HepG2 (cell line): ENCODE results near the gene SIAH2. TPM values are rescaled to one million over a fixed set of nuclear protein-coding genes. Genes with fewer than 3 reads are reported as not detected.

Experiments
- ATAC-seq: fragments of 200-7000 bp; cut with Tn5 transposase; 3 replicates; pipeline ENCODE4 v1.9.1; 2020; ENCODE audit warnings: mild to moderate bottlenecking, moderate library complexity
- BruUV-seq: library from RNA; stranded (reverse); fragments of 400-500 nt; replicated peaks from 2 replicates; lab custom pipeline; 2021; lab: Mats Ljungman, UMichigan
- CTCF ChIA-PET: fragments of 300-600 bp; formaldehyde crosslinking; extraction: SDS; loops from one replicate; lab custom pipeline; 2021; ENCODE audit warnings: low total read pairs, inconsistent platforms, low intra/inter-chr PET ratio; lab: Yijun Ruan, JAX
- POLR2A ChIA-PET: fragments of 350-600 bp; sonication (Branson Sonifier 250); formaldehyde crosslinking; loops from one replicate; lab custom pipeline; 2020; ENCODE audit warnings: antibody characterized with exemption, inconsistent platforms; lab: Yijun Ruan, JAX
- DNase-seq: peaks from one replicate; pipeline ENCODE4 v3.0.0-alpha.2; 2015; ENCODE audit warnings: low spot score
- FAIRE-seq: peaks from 3 replicates; lab custom pipeline; 2011; peaks lifted over from hg19 to GRCh38; lab: Jason Lieb, UNC
- H2AFZ ChIP-seq: one replicate; pipeline ENCODE4 v1.6.1; 2011; ENCODE audit warnings: low read length, inconsistent platforms
- H3K27ac ChIP-seq: fragments of 300-600 bp; 3 replicates; pipeline ENCODE4 v1.8.0; 2011; ENCODE audit warnings: mixed run types, mild to moderate bottlenecking, mixed read lengths, low read length, inconsistent platforms; ENCODE audit not compliant: insufficient read depth; ENCODE audit errors: extremely low read length
- H3K27me3 ChIP-seq, 2 experiments: fragments of 200-600 bp in 1 of 2; 2 replicates in 1 of 2; 3 replicates in 1 of 2; pipeline versions ENCODE4 v1.6.0 to v1.8.0; 2011; ENCODE audit warnings: low read length in 2 of 2, mild to moderate bottlenecking in 2 of 2, moderate library complexity in 2 of 2, inconsistent platforms in 1 of 2; ENCODE audit not compliant: insufficient read depth in 2 of 2, control insufficient read depth in 1 of 2
- H3K36me3 ChIP-seq, 2 experiments: fragments of 200-600 bp in 1 of 2; replicated peaks in 1 of 2; 2 replicates in 1 of 2; 3 replicates in 1 of 2; pipeline versions ENCODE4 v1.5.1 to v1.8.0; 2011; ENCODE audit warnings: low read length in 2 of 2, inconsistent platforms in 1 of 2; ENCODE audit not compliant: insufficient read depth in 2 of 2, control insufficient read depth in 1 of 2
- H3K4me1 ChIP-seq: 2 replicates; pipeline ENCODE4 v1.5.1; 2012; ENCODE audit warnings: low read length, inconsistent platforms; ENCODE audit not compliant: insufficient read depth
- H3K4me2 ChIP-seq: 2 replicates; pipeline ENCODE4 v1.6.0; 2011; ENCODE audit warnings: low read depth, low read length, inconsistent platforms
- H3K4me3 ChIP-seq, 3 experiments: fragments of 200-600 bp in 1 of 3; sonication (generic), shearing (Covaris generic) in 1 of 3; replicated peaks in 1 of 3; 2 replicates each; pipeline ENCODE4 v1.5.1; 2011 to 2016; ENCODE audit warnings: low read length in 3 of 3, inconsistent platforms in 2 of 3, low read depth in 2 of 3, mild to moderate bottlenecking in 2 of 3, control low read depth in 1 of 3, mixed read lengths in 1 of 3; ENCODE audit not compliant: insufficient read depth in 1 of 3
- H3K79me2 ChIP-seq: one replicate; pipeline ENCODE4 v1.6.1; 2011; ENCODE audit warnings: low read length, inconsistent platforms; ENCODE audit not compliant: insufficient read depth
- H3K9ac ChIP-seq: 2 replicates; pipeline ENCODE4 v1.6.0; 2011; ENCODE audit warnings: mild to moderate bottlenecking, low read depth, low read length, inconsistent platforms; ENCODE audit not compliant: insufficient read depth
- H3K9me3 ChIP-seq: 2 replicates; pipeline ENCODE4 v1.5.1; 2012; ENCODE audit warnings: mild to moderate bottlenecking, low read length
- H4K20me1 ChIP-seq: 2 replicates; pipeline ENCODE4 v1.6.0; 2011; ENCODE audit warnings: inconsistent platforms, mild to moderate bottlenecking, low read length, moderate library complexity; ENCODE audit not compliant: insufficient read depth
- ADNP ChIP-seq: sonication (generic); formaldehyde crosslinking; IDR thresholded peaks from 2 replicates; pipeline ENCODE4 v1.4.0; 2020; ENCODE audit warnings: missing genetic modification reagents
- ATRX ChIP-seq: sonication (generic); formaldehyde crosslinking; IDR thresholded peaks from 2 replicates; pipeline ENCODE4 v1.4.0; 2020; ENCODE audit warnings: missing genetic modification reagents, borderline replicate concordance
- BORCS8-MEF2B ChIP-seq: sonication (generic); formaldehyde crosslinking; IDR thresholded peaks from 2 replicates; pipeline ENCODE4 v1.8.0; 2022; ENCODE audit warnings: mild to moderate bottlenecking, missing genetic modification reagents
- HNF4A ChIP-seq: sonication (generic); formaldehyde crosslinking; IDR thresholded peaks from 2 replicates; pipeline ENCODE4 v1.4.0; 2020; ENCODE audit warnings: missing genetic modification reagents
- HOXA7 ChIP-seq: sonication (generic); formaldehyde crosslinking; IDR thresholded peaks from 2 replicates; pipeline ENCODE4 v1.8.1; 2022; ENCODE audit warnings: mild to moderate bottlenecking, missing genetic modification reagents, moderate library complexity
- MED8 ChIP-seq: sonication (generic); formaldehyde crosslinking; IDR thresholded peaks from 2 replicates; pipeline ENCODE4 v1.8.1; 2023; ENCODE audit warnings: mild to moderate bottlenecking, missing genetic modification reagents; ENCODE audit not compliant: insufficient replicate concordance
- MYC ChIP-seq: sonication (generic); formaldehyde crosslinking; IDR thresholded peaks from 2 replicates; pipeline ENCODE4 v1.9.0; 2021; ENCODE audit warnings: missing genetic modification reagents, borderline replicate concordance
- NR2C2 ChIP-seq: sonication (generic); formaldehyde crosslinking; IDR thresholded peaks from 2 replicates; pipeline ENCODE4 v1.4.0; 2020; ENCODE audit warnings: missing genetic modification reagents, mild to moderate bottlenecking, moderate library complexity, borderline replicate concordance
- NR2F1 ChIP-seq, 2 experiments: fragments of 450-650 bp in 1 of 2; formaldehyde crosslinking in 1 of 2; IDR thresholded peaks; 2 replicates each; pipeline versions ENCODE4 v1.5.0 to v1.6.1; 2016 to 2020; ENCODE audit warnings: mild to moderate bottlenecking in 1 of 2, missing compliant biosample characterization in 1 of 2, missing genetic modification reagents in 1 of 2, moderate library complexity in 1 of 2
- RBFOX2 ChIP-seq: fragments of 200-400 bp; formaldehyde crosslinking; IDR thresholded peaks from 2 replicates; pipeline ENCODE4 v1.6.1; 2017; ENCODE audit warnings: low read depth, mild to moderate bottlenecking, low read length
- SALL1 ChIP-seq: sonication (generic); formaldehyde crosslinking; IDR thresholded peaks from 2 replicates; pipeline ENCODE4 v1.8.0; 2022; ENCODE audit warnings: mild to moderate bottlenecking, missing genetic modification reagents
- SPEN ChIP-seq: sonication (generic); formaldehyde crosslinking; IDR thresholded peaks from 2 replicates; pipeline ENCODE4 v1.5.1; 2020; ENCODE audit warnings: low read depth, mild to moderate bottlenecking, missing genetic modification reagents
- ZKSCAN8 ChIP-seq: IDR thresholded peaks from 2 replicates; pipeline ENCODE4 v1.6.1; 2016; ENCODE audit warnings: borderline replicate concordance, missing genetic modification reagents, missing compliant biosample characterization
- ZNF207 ChIP-seq: fragments of 450-650 bp; IDR thresholded peaks from 2 replicates; pipeline ENCODE4 v1.6.1; 2016; ENCODE audit warnings: antibody characterized with exemption, borderline replicate concordance
- ZNF564 ChIP-seq: sonication (generic); formaldehyde crosslinking; IDR thresholded peaks from 2 replicates; pipeline ENCODE4 v1.8.1; 2023; ENCODE audit warnings: mild to moderate bottlenecking, missing genetic modification reagents
- WGBS: methylation state at CpG from one replicate; pipeline ENCODE4 v1.1.6; 2017; ENCODE audit warnings: low lambda C conversion rate; 5-methylcytosine and 5-hydroxymethylcytosine counted together
- in situ Hi-C: cut with HindIII; loops from 2 replicates; pipeline ENCODE4 v1.10.0; 2017; ENCODE audit warnings: low pct_unique_long_range_greater_than_20kb; ENCODE audit not compliant: extremely low pct_ligation_motif_present
- intact Hi-C: fragments of 100-400 bp; cut with micrococcal nuclease; formaldehyde crosslinking; loops from one replicate; pipeline ENCODE4 v1.10.0; 2022; ENCODE audit not compliant: unreplicated experiment
- polyA plus RNA-seq, 8 experiments: library from polyadenylated mRNA; depleted of rRNA in 3 of 8; stranded (reverse) in 7 of 8; unstranded in 1 of 8; fragments of >200 nt; fragmentation: Illumina TruSeq in 4 of 8; extraction: Trizol in 4 of 8; gene quantifications; 2 replicates each; pipeline versions ENCODE4 v1.2.1 to v1.2.3, GENCODE V29; 2011 to 2016; ENCODE audit warnings: low read depth in 4 of 8, missing spikeins in 1 of 8, mixed read lengths in 1 of 8; ENCODE audit not compliant: insufficient read depth in 1 of 8
- total RNA-seq, 5 experiments: library from RNA; depleted of rRNA; stranded (reverse); fragments of >200 nt; fragmentation: Illumina TruSeq; extraction: Trizol; gene quantifications; 2 replicates each; pipeline ENCODE4 v1.2.3, GENCODE V29; 2016; ENCODE audit warnings: low read depth in 1 of 5
- TF ChIP-seq, protein P1 (sequence below): sonication (generic); formaldehyde crosslinking; IDR thresholded peaks from 2 replicates; pipeline ENCODE4 v1.4.0; 2020; ENCODE audit warnings: missing genetic modification reagents
- TF ChIP-seq, protein P2 (sequence below): IDR thresholded peaks from 2 replicates; pipeline ENCODE4 v1.6.1; 2016; ENCODE audit warnings: missing genetic modification reagents, missing compliant biosample characterization
- TF ChIP-seq, protein P3 (sequence below): sonication (generic); formaldehyde crosslinking; IDR thresholded peaks from 2 replicates; pipeline ENCODE4 v1.8.1; 2023; ENCODE audit warnings: mild to moderate bottlenecking, missing genetic modification reagents, borderline replicate concordance
- TF ChIP-seq, protein P4 (sequence below): conservative IDR thresholded peaks from 2 replicates; pipeline ENCODE4 v1.6.1; 2018; ENCODE audit warnings: missing genetic modification reagents
- TF ChIP-seq, protein P5 (sequence below): IDR thresholded peaks from 2 replicates; pipeline ENCODE4 v1.6.1; 2016

SIAH2 gene
- total and polyA plus RNA-seq, 2 of the 13 experiments (the other 11 are each of a cell fraction or from before 2014, with no cell fraction given), result 71.8 to 117 TPM

DNA sequence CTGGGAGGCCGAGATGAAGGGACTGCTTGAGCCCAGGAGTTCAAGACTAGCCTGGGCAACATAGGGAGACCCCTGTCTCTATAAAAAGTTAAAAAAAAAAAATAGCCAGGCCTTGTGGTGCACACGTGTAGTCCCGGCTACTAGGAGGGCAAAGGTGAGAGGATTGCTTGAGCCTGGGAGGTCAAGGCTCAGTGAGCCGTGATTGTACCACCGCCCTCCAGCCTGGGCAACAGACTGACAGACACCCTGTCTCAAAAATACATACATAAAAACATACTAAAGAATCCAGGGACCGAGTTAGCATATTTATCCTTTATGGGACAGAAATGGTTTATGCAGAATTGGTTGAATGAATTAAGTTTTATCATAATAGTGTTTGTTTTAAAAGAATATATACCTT is 13.7 kb downstream of the SIAH2 start:
- no peak for DNase-seq
- Histone ChIP-seq H3K27me3 (no peaks in the 10 kb centered on the region), H3K4me2 (0 out of 2 replicates have a peak overlapping the region, but pooled peaks have one; percentile 19), H3K4me3 (peak overlapping the region in 1 of 3 experiments; percentile 2; a peak in 1 of 6 replicates), H4K20me1 (peaks cover 85% of the 10 kb centered on the region), H3K36me3 (peaks cover 7 to 51% of the 10 kb centered on the region in 2 experiments), H3K79me2 (peaks cover 98% of the 10 kb centered on the region), H3K9ac (no peak overlapping the region), H3K4me1 (peaks cover 100% of the 10 kb centered on the region), H3K9me3 (no peaks in the 10 kb centered on the region), H3K27ac (peak overlapping the region; percentile 46), H2AFZ (no peak overlapping the region)
- POLR2A ChIA-PET, result interaction anchor here (1.0 to 6.4 kb wide), 5 partner anchors 9 to 45 kb away, joined by 3 to 76 read pairs (median 4); partner anchors contain the start of genes ERICH6 and SIAH2
- in situ Hi-C loops, result no loop called here
- peak; percentile 46 for FAIRE-seq
- CTCF ChIA-PET, result no interaction called here
- 40% methylated on average over 6 of the region's 6 CpGs for WGBS
- ATAC-seq, result peak; percentile 33
- intact Hi-C loops, result no loop called here
- no TSS peak for BruUV-seq
- TF ChIP-seq HNF4A, result peak; percentile 56; the same call in 1 of the 2 replicates
- TF ChIP-seq, protein P1, sequence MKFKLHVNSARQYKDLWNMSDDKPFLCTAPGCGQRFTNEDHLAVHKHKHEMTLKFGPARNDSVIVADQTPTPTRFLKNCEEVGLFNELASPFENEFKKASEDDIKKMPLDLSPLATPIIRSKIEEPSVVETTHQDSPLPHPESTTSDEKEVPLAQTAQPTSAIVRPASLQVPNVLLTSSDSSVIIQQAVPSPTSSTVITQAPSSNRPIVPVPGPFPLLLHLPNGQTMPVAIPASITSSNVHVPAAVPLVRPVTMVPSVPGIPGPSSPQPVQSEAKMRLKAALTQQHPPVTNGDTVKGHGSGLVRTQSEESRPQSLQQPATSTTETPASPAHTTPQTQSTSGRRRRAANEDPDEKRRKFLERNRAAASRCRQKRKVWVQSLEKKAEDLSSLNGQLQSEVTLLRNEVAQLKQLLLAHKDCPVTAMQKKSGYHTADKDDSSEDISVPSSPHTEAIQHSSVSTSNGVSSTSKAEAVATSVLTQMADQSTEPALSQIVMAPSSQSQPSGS (CRISPR knock-in tag), result no peak
- TF ChIP-seq SPEN (CRISPR knock-in tag), result no peak
- peak in 1 of 2 experiments; percentile 60; a peak in 1 of 4 replicates for TF ChIP-seq NR2F1 (CRISPR knock-in tag; IDR thresholded peaks at IDR 0.05)
- TF ChIP-seq ADNP (CRISPR knock-in tag), result no peak
- TF ChIP-seq, protein P2, sequence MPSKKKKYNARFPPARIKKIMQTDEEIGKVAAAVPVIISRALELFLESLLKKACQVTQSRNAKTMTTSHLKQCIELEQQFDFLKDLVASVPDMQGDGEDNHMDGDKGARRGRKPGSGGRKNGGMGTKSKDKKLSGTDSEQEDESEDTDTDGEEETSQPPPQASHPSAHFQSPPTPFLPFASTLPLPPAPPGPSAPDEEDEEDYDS (CRISPR knock-in tag), result no peak
- no peak for TF ChIP-seq ZNF207
- TF ChIP-seq HOXA7 (CRISPR knock-in tag), result no peak
- no peak for TF ChIP-seq MYC (CRISPR knock-in tag)
- no peak for TF ChIP-seq RBFOX2
- TF ChIP-seq SALL1 (CRISPR knock-in tag), result peak; percentile 45; the same call in 1 of the 2 replicates
- no peak for TF ChIP-seq BORCS8-MEF2B (CRISPR knock-in tag)
- TF ChIP-seq, protein P3, sequence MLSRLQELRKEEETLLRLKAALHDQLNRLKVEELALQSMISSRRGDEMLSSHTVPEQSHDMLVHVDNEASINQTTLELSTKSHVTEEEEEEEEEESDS (CRISPR knock-in tag), result no peak
- TF ChIP-seq, protein P4, sequence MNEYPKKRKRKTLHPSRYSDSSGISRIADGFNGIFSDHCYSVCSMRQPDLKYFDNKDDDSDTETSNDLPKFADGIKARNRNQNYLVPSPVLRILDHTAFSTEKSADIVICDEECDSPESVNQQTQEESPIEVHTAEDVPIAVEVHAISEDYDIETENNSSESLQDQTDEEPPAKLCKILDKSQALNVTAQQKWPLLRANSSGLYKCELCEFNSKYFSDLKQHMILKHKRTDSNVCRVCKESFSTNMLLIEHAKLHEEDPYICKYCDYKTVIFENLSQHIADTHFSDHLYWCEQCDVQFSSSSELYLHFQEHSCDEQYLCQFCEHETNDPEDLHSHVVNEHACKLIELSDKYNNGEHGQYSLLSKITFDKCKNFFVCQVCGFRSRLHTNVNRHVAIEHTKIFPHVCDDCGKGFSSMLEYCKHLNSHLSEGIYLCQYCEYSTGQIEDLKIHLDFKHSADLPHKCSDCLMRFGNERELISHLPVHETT (CRISPR knock-in tag), result no peak
- peak; percentile 65; the same call in 1 of the 2 replicates for TF ChIP-seq NR2C2 (CRISPR knock-in tag)
- TF ChIP-seq MED8 (CRISPR knock-in tag), result no peak
- TF ChIP-seq, protein P5, sequence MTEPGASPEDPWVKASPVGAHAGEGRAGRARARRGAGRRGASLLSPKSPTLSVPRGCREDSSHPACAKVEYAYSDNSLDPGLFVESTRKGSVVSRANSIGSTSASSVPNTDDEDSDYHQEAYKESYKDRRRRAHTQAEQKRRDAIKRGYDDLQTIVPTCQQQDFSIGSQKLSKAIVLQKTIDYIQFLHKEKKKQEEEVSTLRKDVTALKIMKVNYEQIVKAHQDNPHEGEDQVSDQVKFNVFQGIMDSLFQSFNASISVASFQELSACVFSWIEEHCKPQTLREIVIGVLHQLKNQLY, result peak; percentile 49; the same call in 1 of the 2 replicates
- TF ChIP-seq ATRX (CRISPR knock-in tag), result no peak
- TF ChIP-seq ZKSCAN8 (CRISPR knock-in tag), result no peak
- TF ChIP-seq ZNF564 (CRISPR knock-in tag), result no peak
